Measurements from ENCODE around the gene ANKRD39.
"Not testable (repeated sequence)": the region's sequence is repeated elsewhere in the genome, so short reads cannot be mapped to it uniquely, and the experiment has no call there.

The ANKRD39 gene, protein sequence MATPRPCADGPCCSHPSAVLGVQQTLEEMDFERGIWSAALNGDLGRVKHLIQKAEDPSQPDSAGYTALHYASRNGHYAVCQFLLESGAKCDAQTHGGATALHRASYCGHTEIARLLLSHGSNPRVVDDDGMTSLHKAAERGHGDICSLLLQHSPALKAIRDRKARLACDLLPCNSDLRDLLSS

DNA sequence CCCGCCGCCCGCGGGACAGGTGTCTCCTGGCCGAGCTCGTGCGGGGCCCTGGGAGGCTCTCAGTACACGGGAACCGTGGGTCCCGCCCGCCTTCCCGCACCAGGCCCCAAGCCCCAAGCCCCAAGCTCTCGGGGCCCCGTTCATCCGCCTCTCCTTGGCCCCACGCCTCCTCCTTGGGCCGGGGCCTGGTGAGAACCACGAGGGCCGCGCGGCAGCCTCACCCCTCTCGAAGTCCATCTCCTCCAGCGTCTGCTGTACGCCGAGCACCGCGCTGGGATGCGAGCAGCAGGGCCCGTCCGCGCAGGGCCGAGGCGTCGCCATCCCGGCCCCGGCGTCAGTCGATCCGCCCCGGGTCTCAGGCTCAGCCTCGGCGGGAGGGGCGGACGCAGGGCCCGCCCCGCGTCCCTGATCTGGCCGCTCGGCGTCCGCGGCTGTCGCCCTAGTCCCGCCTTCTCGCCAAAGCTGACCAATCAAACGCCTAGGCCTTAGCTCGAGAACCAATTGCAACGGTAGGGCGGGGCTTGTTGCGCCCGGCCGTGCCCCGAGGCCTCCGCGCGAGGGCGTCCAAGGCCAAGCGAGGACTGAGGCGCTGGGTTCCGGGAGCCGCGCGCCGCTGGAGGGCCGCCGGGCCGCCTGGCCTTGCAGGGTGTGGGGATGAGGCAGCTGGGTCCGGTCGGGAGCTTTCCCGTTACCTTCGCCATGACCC is at the start of gene ANKRD39:
ANKRD39 (minus strand) TSS at position 350 of the 706 bp plus-strand sequence; CDS start at position 321, 29 bp downstream.
- peak; percentile 98 for DNase-seq

- peak; percentile 85 for DNase-seq
Observed at GRCh38 chr2:96906729-96907114, 48.9 kb upstream of the ANKRD39 start.

GRCh38 chr2:96903815-96904214 is 46.0 kb upstream of the ANKRD39 start:
- no peak for DNase-seq

DNA sequence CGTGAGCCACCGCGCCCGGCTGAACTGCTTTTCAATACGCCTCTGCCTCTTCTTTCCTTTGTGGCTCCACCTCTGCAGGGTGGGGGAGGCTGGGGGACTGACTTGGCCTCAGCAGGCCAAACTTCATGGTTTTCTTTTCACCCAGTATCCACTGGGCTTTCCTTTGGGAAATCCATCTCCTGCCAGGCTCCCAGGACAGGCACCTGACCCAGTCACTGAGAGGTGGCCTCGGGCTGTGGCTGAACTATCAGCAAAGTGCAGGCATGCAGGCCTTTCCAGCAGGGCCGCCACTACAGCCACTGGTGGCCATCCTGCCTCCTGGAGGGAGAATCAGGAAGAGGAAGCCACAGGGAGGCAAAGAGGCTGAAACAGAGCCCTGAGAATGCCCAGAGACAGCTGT is 45.5 kb upstream of the ANKRD39 start:
- no peak for DNase-seq

GRCh38 chr2:96900237-96900636 is 42.4 kb upstream of the ANKRD39 start:
- no peak for DNase-seq

- DNase-seq, result no peak
Observed at GRCh38 chr2:96899413-96899741, 41.6 kb upstream of the ANKRD39 start.

GRCh38 chr2:96898641-96899412 is 41.0 kb upstream of the ANKRD39 start:
- no peak for DNase-seq

GRCh38 chr2:96898135-96898505 is 40.3 kb upstream of the ANKRD39 start:
- DNase-seq, result no peak

DNA sequence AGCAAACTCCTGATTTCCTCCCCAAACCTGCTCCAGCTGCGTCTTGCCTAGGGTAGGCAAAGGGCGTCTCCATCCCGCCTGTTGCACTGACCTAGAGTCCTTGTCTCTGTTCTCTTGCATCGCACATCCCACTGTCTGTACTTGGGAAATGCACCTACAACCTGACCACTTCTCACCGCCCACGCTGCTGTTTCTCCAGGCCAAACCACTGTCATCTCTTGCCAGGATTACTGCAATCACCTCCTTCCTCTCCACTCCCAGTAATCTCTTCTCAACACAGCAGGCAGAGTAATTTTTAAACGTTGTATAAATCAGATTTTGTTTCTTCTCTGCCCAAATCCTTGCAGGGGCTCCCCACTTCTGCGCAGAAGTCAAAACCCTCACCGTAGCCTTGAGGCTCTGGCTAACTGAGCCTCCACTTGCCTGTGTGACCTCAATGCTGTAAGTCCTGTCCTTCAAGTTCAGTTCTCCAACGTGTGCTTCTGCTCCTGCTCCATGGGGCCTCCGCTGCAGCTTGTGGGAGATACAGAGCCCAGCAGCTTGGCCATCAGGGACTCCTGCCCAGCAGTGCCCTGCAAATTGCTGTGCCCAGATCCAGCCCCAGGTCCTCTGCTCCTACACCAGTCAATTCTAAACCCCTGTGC is 39.8 kb upstream of the ANKRD39 start:
- no peak for DNase-seq

- DNase-seq, result no peak
Observed at GRCh38 chr2:96895746-96896651, 38.2 kb upstream of the ANKRD39 start.

GRCh38 chr2:96895032-96895745 is 37.4 kb upstream of the ANKRD39 start:
- DNase-seq, result no peak

GRCh38 chr2:96894151-96894531 is 36.3 kb upstream of the ANKRD39 start:
- no peak for DNase-seq

- no peak for DNase-seq
Observed at GRCh38 chr2:96893289-96894150, 35.7 kb upstream of the ANKRD39 start.

- no peak for DNase-seq
Observed at GRCh38 chr2:96891591-96892333, 33.9 kb upstream of the ANKRD39 start.

DNA sequence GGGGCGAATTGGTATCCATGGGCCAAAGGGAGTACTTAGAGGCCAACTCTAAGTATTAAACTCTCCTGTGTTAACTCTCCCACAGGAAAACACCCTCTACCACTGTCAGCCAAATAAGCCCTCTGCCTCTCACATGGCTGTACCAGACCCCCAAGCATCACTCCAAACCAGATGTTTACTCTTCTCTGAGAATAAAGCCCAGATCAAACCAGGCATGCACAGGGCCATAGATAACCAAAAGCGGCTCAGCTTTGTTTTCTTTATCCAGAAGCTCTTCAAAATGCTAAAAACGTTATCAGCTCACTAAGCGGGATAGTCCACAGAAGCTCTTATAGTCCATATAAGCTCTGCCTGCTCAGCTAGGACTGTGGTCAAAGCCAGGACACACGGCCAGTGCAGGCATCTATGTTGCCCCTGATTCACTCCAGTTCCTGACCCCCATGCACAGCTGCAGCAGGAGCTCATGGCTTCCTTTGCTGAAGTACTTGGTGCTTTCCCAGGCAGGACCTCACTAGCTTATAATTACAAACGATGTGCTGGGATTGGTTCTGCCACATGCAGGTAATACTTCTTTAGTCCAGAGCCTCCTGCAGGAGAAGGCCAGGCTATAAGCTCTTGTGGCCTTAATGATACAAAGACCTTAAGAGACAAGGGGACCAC is 33.0 kb upstream of the ANKRD39 start:
- no peak for DNase-seq

GRCh38 chr2:96890252-96890651 is 32.4 kb upstream of the ANKRD39 start:
- DNase-seq, result no peak

DNA sequence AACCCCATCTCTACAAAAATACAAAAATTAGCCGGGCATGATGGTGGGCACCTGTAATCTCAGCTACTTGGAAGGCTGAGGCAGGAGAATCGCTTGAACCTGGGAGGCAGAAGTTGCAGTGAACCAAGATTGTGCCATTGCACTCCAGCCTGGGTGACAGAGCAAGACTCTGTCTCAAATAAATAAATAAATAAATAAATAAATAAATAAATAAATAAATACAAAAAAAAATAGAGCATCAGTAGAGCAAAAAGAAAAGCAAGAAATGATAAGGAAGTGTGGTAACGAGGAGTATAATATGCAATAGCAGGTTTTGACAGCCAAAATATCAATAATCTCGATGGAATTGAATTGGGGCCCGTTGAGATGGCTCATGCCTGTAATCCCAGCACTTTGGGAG is 31.7 kb upstream of the ANKRD39 start:
- DNase-seq, result not testable (repeated sequence)

DNA sequence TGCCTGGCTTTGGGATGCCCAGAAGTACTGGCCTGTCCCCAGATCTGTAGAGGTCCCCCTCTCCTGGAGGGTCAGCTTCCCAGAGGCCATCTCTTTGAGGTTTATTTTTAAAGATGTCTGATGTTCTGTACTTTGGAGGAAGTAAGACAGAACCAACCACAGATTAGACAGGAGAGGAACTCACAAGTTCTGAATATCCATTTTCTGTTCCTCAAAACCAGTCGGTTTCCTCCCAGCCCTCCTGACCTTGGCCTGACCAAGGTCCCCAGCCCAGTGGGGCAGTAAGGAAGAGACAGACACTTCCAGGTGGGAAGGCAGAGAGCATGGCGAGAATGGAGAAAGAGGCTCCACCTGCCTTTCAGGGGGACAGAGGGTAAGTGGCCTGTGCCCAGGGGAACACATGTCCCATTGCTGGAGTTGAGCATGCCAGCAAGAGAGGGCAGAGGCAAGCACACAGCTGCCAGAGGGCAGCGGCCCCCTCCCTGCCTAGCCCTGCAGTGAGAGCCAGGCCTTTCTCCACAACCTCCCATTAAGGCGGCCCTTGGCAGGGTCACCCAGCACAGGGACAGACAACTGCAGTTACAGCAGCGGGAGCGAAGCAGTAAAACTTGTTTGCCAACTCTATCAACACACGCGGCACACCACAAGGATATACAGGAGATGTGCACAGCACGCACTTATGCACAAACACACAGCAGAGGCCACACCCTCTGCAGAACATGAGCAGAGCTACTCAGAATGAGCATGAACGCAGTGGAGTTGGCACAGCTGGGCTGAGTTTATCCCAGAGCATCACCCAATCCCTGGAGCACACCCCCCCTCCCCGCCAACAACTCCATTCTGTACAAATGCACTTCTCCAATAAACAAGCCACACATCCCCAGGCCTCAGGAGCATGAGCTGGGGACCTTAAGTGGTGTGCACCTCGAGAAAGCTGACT is 30.5 kb upstream of the ANKRD39 start:
- peak; percentile 68 for DNase-seq

Measured in right forelimb (tissue), 1 donor.